Gastrocnemius medialis (tissue), 4 donors: ENCODE data around the gene CASQ2. TPM values are rescaled to one million over a fixed set of nuclear protein-coding genes. Genes with fewer than 3 reads are reported as not detected.

Experiments
- ATAC-seq, 2 donors: fragments of 150-250 bp; one replicate each; pipeline ENCODE4 v1.9.1; 2016
- DNase-seq, 2 donors: peaks; one replicate each; pipeline ENCODE4 v3.0.0-alpha.2; 2019
- H3K27ac ChIP-seq, 4 donors: fragments of 200-600 bp; sonication (generic); 1 replicate in 1 of 4; 2 replicates in 3 of 4; pipeline ENCODE4 v1.5.1; 2016 to 2018; ENCODE audit warnings: mild to moderate bottlenecking in 2 of 4, moderate library complexity in 1 of 4
- H3K27me3 ChIP-seq, 3 donors: fragments of 200-600 bp; sonication (generic) in 2 of 3; 1 replicate in 1 of 3; 2 replicates in 2 of 3; pipeline versions ENCODE4 v1.5.1 to v1.6.0; 2016 to 2019; ENCODE audit warnings: mild to moderate bottlenecking in 1 of 3, moderate library complexity in 1 of 3
- H3K36me3 ChIP-seq, 2 donors: fragments of 200-600 bp; sonication (generic) in 1 of 2; one replicate each; pipeline ENCODE4 v1.5.1; 2017 to 2018
- H3K4me1 ChIP-seq, 2 donors: fragments of 200-600 bp; sonication (generic) in 1 of 2; one replicate each; pipeline ENCODE4 v1.5.1; 2016 to 2017; ENCODE audit warnings: mild to moderate bottlenecking in 2 of 2
- H3K4me3 ChIP-seq, 4 donors: fragments of 200-600 bp; sonication (generic) in 3 of 4; 1 replicate in 1 of 4; 2 replicates in 3 of 4; pipeline ENCODE4 v1.5.1; 2016 to 2019; ENCODE audit warnings: mild to moderate bottlenecking in 2 of 4
- H3K9me3 ChIP-seq, 3 donors: fragments of 200-600 bp; sonication (generic) in 2 of 3; 1 replicate in 1 of 3; 2 replicates in 2 of 3; pipeline ENCODE4 v1.5.1; 2016 to 2019
- CTCF ChIP-seq, 5 experiments: fragments of 450-650 bp in 3 of 5; fragments of 200-600 bp in 2 of 5; sonication (generic) in 2 of 5; IDR thresholded peaks in 4 of 5; conservative IDR thresholded peaks in 1 of 5; 1 replicate in 4 of 5; 2 replicates in 1 of 5; pipeline ENCODE4 v1.5.1; 2016 to 2019; ENCODE audit warnings: antibody characterized with exemption in 5 of 5, mild to moderate bottlenecking in 3 of 5, moderate library complexity in 3 of 5
- POLR2A ChIP-seq, 2 donors: fragments of 450-650 bp; IDR thresholded peaks; one replicate each; pipeline ENCODE4 v1.6.1; 2017; ENCODE audit warnings: antibody characterized with exemption in 2 of 2, mild to moderate bottlenecking in 2 of 2, moderate library complexity in 2 of 2
- in situ Hi-C, 4 donors: fragments of 200-750 bp; cut with MboI; loops; one replicate each; pipeline versions ENCODE4 v1.15.0 to v1.8.0; 2017; ENCODE audit warnings: low sequenced_read_pairs in 4 of 4
- intact Hi-C: fragments of 100-400 bp; cut with DNase I; formaldehyde crosslinking; loops from one replicate; pipeline ENCODE4 v1.15.1; 2023; ENCODE audit warnings: low total_unique reads
- total RNA-seq, 4 donors: library from RNA; depleted of rRNA; stranded (reverse); fragments of >200 nt; gene quantifications; one replicate each; pipeline versions ENCODE4 v1.1.0 to v1.2.3, GENCODE V29; 2016

The CASQ2 gene
- total RNA-seq, 4 donors from 2014 or later: 16.5 to 207 (median 83.2) TPM

- Histone ChIP-seq H3K36me3 (no peaks in the 10 kb centered on the region), H3K4me1 (peaks cover 20 to 28% of the 10 kb centered on the region in 2 donors), H3K27me3 (no peaks in the 10 kb centered on the region), H3K9me3 (no peaks in the 10 kb centered on the region), H3K4me3 (no peak overlapping the region), H3K27ac (peak overlapping the region in 2 of 4 donors; percentile 16 to 41)
- no peak for DNase-seq
- ATAC-seq: peak in 1 of 2 donors; percentile 31
- in situ Hi-C loops (no loop called here), intact Hi-C loops (no loop called here)
- no peak for TF ChIP-seq POLR2A (IDR thresholded peaks at IDR 0.05)
- no peak for TF ChIP-seq CTCF (IDR thresholded peaks at IDR 0.05 in 4 of 5, conservative IDR thresholded peaks at IDR 0.05 in 1 of 5)
Observed at GRCh38 chr1:115748401-115749150, 19.9 kb downstream of the CASQ2 start.

GRCh38 chr1:115746021-115746690, 22.4 kb downstream of the CASQ2 start:
- intact Hi-C loops: no loop called here

GRCh38 chr1:115744646-115745275, 23.8 kb downstream of the CASQ2 start:
- no peak for TF ChIP-seq CTCF (IDR thresholded peaks at IDR 0.05 in 4 of 5, conservative IDR thresholded peaks at IDR 0.05 in 1 of 5)
- no peak for TF ChIP-seq POLR2A (IDR thresholded peaks at IDR 0.05)
- Histone ChIP-seq H3K36me3 (no peaks in the 10 kb centered on the region), H3K4me1 (peaks cover 0 to 8% of the 10 kb centered on the region in 2 donors), H3K9me3 (no peaks in the 10 kb centered on the region), H3K27me3 (no peaks in the 10 kb centered on the region), H3K27ac (no peak overlapping the region), H3K4me3 (no peak overlapping the region)
- intact Hi-C loops (no loop called here), in situ Hi-C loops (no loop called here)
- no peak for ATAC-seq
- no peak for DNase-seq

More at GRCh38 chr1:115746021-115746690, 22.4 kb downstream of the CASQ2 start:
- ATAC-seq (no peak), DNase-seq (no peak)
- Histone ChIP-seq H3K4me3 (no peak overlapping the region), H3K4me1 (peaks cover 0 to 9% of the 10 kb centered on the region in 2 donors), H3K9me3 (no peaks in the 10 kb centered on the region), H3K36me3 (no peaks in the 10 kb centered on the region), H3K27ac (no peak overlapping the region), H3K27me3 (no peaks in the 10 kb centered on the region)
- in situ Hi-C loops: no loop called here
- TF ChIP-seq POLR2A (IDR thresholded peaks at IDR 0.05) (no peak), CTCF (IDR thresholded peaks at IDR 0.05 in 4 of 5, conservative IDR thresholded peaks at IDR 0.05 in 1 of 5) (no peak)

GRCh38 chr1:115740811-115741210, 27.7 kb downstream of the CASQ2 start:
- no peak overlapping the region for H3K4me3 ChIP-seq
- no peaks in the 10 kb centered on the region for H3K27me3 ChIP-seq
- H3K36me3 ChIP-seq: peaks cover 0 to 8% of the 10 kb centered on the region in 2 donors
- no peaks in the 10 kb centered on the region for H3K4me1 ChIP-seq
- ATAC-seq (no peak), DNase-seq (no peak)
- no peak overlapping the region for H3K27ac ChIP-seq
- TF ChIP-seq CTCF (IDR thresholded peaks at IDR 0.05 in 4 of 5, conservative IDR thresholded peaks at IDR 0.05 in 1 of 5): no peak
- no peak for TF ChIP-seq POLR2A (IDR thresholded peaks at IDR 0.05)
- intact Hi-C loops: no loop called here
- H3K9me3 ChIP-seq: no peaks in the 10 kb centered on the region
- in situ Hi-C loops: no loop called here
